H4 (cell line): ENCODE results near the gene NDFIP2. TPM values are rescaled to one million over a fixed set of nuclear protein-coding genes. Genes with fewer than 3 reads are reported as not detected.
A peak's percentile ranks its signal among the peaks of the same experiment; 100 is the strongest.
"Not testable (repeated sequence)": the region's sequence is repeated elsewhere in the genome, so short reads cannot be mapped to it uniquely, and the experiment has no call there.

Experiments used
- DNase-seq: peaks from one replicate; pipeline ENCODE4 v3.0.0-alpha.2; 2015; ENCODE audit warnings: low spot score
- total RNA-seq: library from RNA; depleted of rRNA; stranded (reverse); fragments of >200 nt; shearing (Covaris generic); gene quantifications from 2 replicates; pipeline ENCODE4 v1.2.3, GENCODE V29; 2014; rRNA removed

The NDFIP2 gene
- total RNA-seq, 1 experiment from 2014 or later = 28.4 TPM

DNA sequence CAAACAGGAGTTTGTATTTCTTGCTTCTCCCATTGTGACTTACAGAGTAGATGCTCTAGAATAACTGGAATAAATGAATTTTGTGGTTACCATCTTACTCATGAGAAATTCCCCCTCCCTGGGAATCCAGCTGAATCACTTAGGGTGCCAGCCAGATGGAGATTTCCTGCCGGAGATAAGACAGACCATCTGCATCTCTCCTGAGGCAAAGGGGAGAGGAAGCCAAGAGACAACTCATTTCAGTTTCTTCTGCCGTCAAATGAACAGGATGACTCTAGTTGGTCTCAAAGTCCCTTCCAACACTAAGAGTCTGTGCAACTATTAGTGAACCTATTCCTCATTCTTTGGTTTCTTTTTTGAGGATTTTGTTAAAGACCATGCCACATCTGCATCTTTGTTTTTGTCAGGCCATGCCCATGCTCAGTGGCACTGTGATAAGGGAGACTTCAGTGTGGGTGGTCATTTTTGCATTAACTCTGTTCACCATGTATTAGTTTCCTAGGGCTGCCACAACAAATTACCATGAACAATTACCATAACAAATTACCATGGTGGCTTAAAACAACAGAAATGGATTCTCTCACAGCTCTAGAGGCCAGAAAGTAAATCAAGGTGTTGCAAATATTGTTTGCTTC, 112.8 kb downstream of the NDFIP2 start:
- no peak for DNase-seq

DNA sequence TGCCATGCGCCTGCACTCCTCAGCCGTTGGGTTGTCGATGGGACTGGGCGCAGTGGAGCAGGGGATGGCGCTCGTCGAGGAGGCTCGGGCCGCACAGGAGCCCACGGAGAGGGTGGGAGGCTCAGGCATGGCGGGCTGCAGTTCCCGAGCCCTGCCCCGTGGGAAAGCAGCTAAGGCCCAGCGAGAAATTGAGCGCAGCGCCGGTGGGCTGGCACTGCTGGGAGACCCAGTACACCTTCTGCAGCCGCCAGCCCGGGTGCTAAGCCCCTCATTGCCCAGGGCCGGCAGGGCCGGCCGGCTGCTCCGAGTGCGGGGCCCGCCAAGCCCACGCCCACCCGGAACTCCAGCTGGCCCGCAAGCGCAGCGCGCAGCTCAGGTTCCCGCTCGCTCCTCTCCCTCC, 119.2 kb downstream of the NDFIP2 start:
- not testable (repeated sequence) for DNase-seq

DNA sequence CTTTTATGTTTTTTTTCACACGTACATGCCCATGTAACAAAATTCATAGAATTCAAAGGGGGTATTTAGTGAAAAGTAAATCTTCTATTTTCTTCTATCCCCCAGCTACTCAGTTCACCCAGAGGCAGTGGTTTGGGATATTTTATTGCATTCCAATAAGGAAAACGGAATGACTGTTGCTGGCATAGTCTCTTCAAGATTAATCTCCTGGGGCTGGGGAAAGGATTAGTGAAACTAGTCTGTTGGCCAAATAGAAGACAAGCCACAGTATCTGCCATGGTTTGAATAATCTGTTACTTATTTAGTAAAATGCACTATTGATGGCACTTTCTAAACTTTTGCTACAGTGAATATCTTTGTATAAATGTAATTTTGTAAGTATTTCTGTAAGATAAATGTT, 122.0 kb downstream of the NDFIP2 start:
- no peak for DNase-seq

DNA sequence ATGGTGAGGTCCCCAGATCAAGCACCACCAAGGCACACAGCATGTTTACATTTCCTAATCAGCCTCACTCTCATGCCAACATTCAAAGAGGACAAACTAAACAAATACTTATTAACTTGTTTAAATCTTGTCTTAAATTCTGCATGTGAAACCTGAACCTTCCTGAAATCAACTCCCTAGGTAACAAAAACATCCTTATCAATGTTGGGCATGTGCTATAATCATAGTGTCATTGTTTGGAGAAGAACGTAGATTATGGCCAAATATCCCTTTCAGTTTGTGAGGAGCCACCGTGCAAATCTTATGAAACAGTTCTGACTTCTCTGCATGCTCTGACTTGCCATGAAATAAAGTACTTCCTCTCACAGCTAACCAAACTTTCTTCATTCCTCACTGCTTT, 123.8 kb downstream of the NDFIP2 start:
- DNase-seq = peak; percentile 7

Other genes with a start within 250 kb of the NDFIP2 start
- 13.0 and 15.9 TPM in 2 replicates for gene RBM26, start 74.9 kb upstream of the NDFIP2 start, total RNA-seq